ENCODE measurements around the gene DOCK4. TPM values are rescaled to one million over a fixed set of nuclear protein-coding genes. Genes with fewer than 3 reads are reported as not detected.

Gene DOCK4
- polyA plus RNA-seq, 2 of the 4 experiments (the other 2 are of a cell fraction) = 13.7 to 15.7 TPM

- peak overlapping the region; percentile 70 for H3K4me2 ChIP-seq
- peaks cover 77% of the 10 kb centered on the region for H3K4me1 ChIP-seq
- H3K9me3 ChIP-seq = no peaks in the 10 kb centered on the region
- peak; percentile 69 to 83 for ATAC-seq
- peak overlapping the region; percentile 44 to 75 for H3K27ac ChIP-seq
- DNase-seq (ENCODE audit: low read depth in 1 of 2, low spot score in 1 of 2) = peak in 1 of 2 experiments; percentile 50
- ChIA-PET POLR2A (no interaction called here), CTCF (interaction anchor here (0.7 to 1.7 kb wide), 2 partner anchors 14 to 50 kb away, joined by 3 to 4 read pairs; no protein-coding TSS in a partner anchor)
- FAIRE-seq = peak; percentile 32
- WGBS (ENCODE audit: missing lambda C conversion rate) = 0% methylated on average over 3 of the region's 3 CpGs
- TF ChIP-seq HOXA7 (CRISPR knock-in tag; IDR thresholded peaks at IDR 0.05) (no peak), MAX (IDR thresholded peaks at IDR 0.05) (peak; percentile 76), HOXB13 (CRISPR knock-in tag; IDR thresholded peaks at IDR 0.05; ENCODE audit: low read depth) (0 out of 2 replicates have a peak, but pooled peaks have one; percentile 42), HMGXB4 (CRISPR knock-in tag; IDR thresholded peaks at IDR 0.05; ENCODE audit: borderline replicate concordance) (no peak), EHF (CRISPR knock-in tag; IDR thresholded peaks at IDR 0.05) (no peak), BCL3 (IDR thresholded peaks at IDR 0.05) (no peak), BHLHE40 (IDR thresholded peaks at IDR 0.05; ENCODE audit: low read depth, low read length) (no peak), GATA3 (IDR thresholded peaks at IDR 0.05; ENCODE audit: borderline replicate concordance) (peak; percentile 44; the same call in 1 of the 2 replicates)
- 0 out of 3 replicates have a peak overlapping the region, but pooled peaks have one; percentile 2 for H3K4me3 ChIP-seq
These were observed 119.5 kb downstream of the DOCK4 start for GRCh38 chr7:112086496-112087254.

- Histone ChIP-seq H3K4me3 (no peak overlapping the region), H3K27ac (peak overlapping the region; percentile 31 to 75; a peak in 5 of 6 replicates), H3K4me2 (peak overlapping the region; percentile 70), H3K9me3 (no peaks in the 10 kb centered on the region), H3K4me1 (peaks cover 85% of the 10 kb centered on the region)
- 54% methylated on average over 3 of the region's 3 CpGs for WGBS (ENCODE audit: missing lambda C conversion rate)
- DNase-seq (ENCODE audit: low read depth in 1 of 2, low spot score in 1 of 2) = no peak
- no peak for ATAC-seq
- TF ChIP-seq TP53 (CRISPR knock-in tag; IDR thresholded peaks at IDR 0.05) (no peak), SMC3 (IDR thresholded peaks at IDR 0.05) (no peak), PHF8 (IDR thresholded peaks at IDR 0.05; ENCODE audit: borderline replicate concordance, low read depth) (no peak), ATOH8 (CRISPR knock-in tag; IDR thresholded peaks at IDR 0.05; ENCODE audit: low read depth) (no peak), ZFP36 (IDR thresholded peaks at IDR 0.05; ENCODE audit: borderline replicate concordance, partially characterized antibody) (no peak), FOSB (CRISPR knock-in tag; IDR thresholded peaks at IDR 0.05) (no peak), E2F6 (IDR thresholded peaks at IDR 0.05; ENCODE audit: borderline replicate concordance, low read depth) (no peak), NFE2L2 (conservative IDR thresholded peaks at IDR 0.05; ENCODE audit: low read length) (peak; percentile 54; the same call in 1 of the 2 replicates)
- CTCF ChIA-PET = interaction anchor here (0.6 to 1.4 kb wide), 2 partner anchors 21 to 56 kb away, joined by 3 read pairs; no protein-coding TSS in a partner anchor
- FAIRE-seq = no peak
- POLR2A ChIA-PET = no interaction called here
These were observed 121.7 kb downstream of the DOCK4 start for GRCh38 chr7:112084520-112084971.
